ENCODE data around the gene PSME4. TPM values are rescaled to one million over a fixed set of nuclear protein-coding genes. Genes with fewer than 3 reads are reported as not detected.

The PSME4 gene
- polyA plus RNA-seq, 3 donors, result 2.1 to 17.7 (median 3.1) TPM

GRCh38 chr2:53848062-53848461, 122.7 kb downstream of the PSME4 start:
- intact Hi-C loops (cut with micrococcal nuclease), result no loop called here
- TF ChIP-seq, protein P1, sequence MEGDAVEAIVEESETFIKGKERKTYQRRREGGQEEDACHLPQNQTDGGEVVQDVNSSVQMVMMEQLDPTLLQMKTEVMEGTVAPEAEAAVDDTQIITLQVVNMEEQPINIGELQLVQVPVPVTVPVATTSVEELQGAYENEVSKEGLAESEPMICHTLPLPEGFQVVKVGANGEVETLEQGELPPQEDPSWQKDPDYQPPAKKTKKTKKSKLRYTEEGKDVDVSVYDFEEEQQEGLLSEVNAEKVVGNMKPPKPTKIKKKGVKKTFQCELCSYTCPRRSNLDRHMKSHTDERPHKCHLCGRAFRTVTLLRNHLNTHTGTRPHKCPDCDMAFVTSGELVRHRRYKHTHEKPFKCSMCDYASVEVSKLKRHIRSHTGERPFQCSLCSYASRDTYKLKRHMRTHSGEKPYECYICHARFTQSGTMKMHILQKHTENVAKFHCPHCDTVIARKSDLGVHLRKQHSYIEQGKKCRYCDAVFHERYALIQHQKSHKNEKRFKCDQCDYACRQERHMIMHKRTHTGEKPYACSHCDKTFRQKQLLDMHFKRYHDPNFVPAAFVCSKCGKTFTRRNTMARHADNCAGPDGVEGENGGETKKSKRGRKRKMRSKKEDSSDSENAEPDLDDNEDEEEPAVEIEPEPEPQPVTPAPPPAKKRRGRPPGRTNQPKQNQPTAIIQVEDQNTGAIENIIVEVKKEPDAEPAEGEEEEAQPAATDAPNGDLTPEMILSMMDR (IDR thresholded peaks at IDR 0.05), result no peak

DNA sequence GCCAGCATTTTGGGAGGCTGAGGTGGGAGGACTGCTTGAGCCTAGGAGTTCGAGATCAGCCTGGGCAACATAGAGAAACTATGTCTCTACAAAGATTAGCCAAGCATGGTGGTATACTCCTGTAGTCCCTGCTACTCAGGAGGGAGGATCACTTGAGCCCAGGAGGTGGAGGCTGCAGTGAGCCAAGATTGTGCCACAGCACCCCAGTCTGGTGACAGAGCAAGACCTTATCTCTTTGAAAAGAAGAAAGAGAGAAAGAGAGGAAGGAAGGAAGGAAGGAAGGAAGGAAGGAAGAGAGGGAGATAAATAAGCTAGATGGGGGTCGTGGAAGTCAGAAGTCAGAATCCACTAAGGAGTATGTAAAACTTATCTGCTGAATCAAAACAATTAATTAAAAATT, 127.2 kb downstream of the PSME4 start:
- Histone ChIP-seq H3K79me2 (ENCODE audit: insufficient read depth, low read length) (no peaks in the 10 kb centered on the region), H3K27me3 (ENCODE audit: control insufficient read depth in 2 of 2, insufficient read depth in 2 of 2, low read length in 2 of 2) (no peaks in the 10 kb centered on the region), H4K20me1 (ENCODE audit: insufficient read depth, low read length) (no peaks in the 10 kb centered on the region), H3K4me3 (replicated peaks in 1 of 3; ENCODE audit: low read depth in 2 of 3, low read length in 3 of 3) (no peak overlapping the region), H3K9me3 (replicated peaks in 1 of 2; ENCODE audit: control insufficient read depth in 1 of 2, insufficient read depth in 1 of 2, low read length in 2 of 2) (peaks cover 0 to 5% of the 10 kb centered on the region in 2 donors), H3K4me1 (ENCODE audit: control insufficient read depth in 1 of 2, insufficient read depth in 2 of 2, low read length in 2 of 2) (no peaks in the 10 kb centered on the region), H3K9ac (ENCODE audit: insufficient read depth, low read length, poor library complexity, severe bottlenecking) (no peak overlapping the region), H2AFZ (ENCODE audit: insufficient read depth, low read depth, low read length, poor library complexity, severe bottlenecking) (no peak overlapping the region), H3K4me2 (replicated peaks; ENCODE audit: extremely low read depth, low read length, poor library complexity, severe bottlenecking) (no peak overlapping the region), H3K27ac (ENCODE audit: low read depth in 1 of 2, low read length in 2 of 2) (no peak overlapping the region), H3K36me3 (replicated peaks in 1 of 2; ENCODE audit: control insufficient read depth in 1 of 2, insufficient read depth in 2 of 2, low read length in 2 of 2) (no peaks in the 10 kb centered on the region)
- Mint-ChIP-seq H3K4me1 (peaks cover 9% of the 10 kb centered on the region), H3K27ac (no peak overlapping the region), H3K4me3 (no peak overlapping the region), H3K27me3 (ENCODE audit: low read depth in 3 of 3) (peaks cover 0 to 6% (median 0%) of the 10 kb centered on the region in 3 donors), H3K9me3 (peaks cover 1 to 13% (median 3%) of the 10 kb centered on the region in 7 donors), H3K36me3 (no peaks in the 10 kb centered on the region)
- no CpG with 5 or more reads among the region's 2 CpGs for WGBS (ENCODE audit: insufficient coverage)
- intact Hi-C loops (cut with micrococcal nuclease), result no loop called here
- DNase-seq, result no peak
- TF ChIP-seq, protein P1 (IDR thresholded peaks at IDR 0.05), result no peak

More at GRCh38 chr2:53848062-53848461, 122.7 kb downstream of the PSME4 start:
- no peaks in the 10 kb centered on the region for H3K27me3 ChIP-seq (ENCODE audit: control insufficient read depth in 2 of 2, insufficient read depth in 2 of 2, low read length in 2 of 2)
- Mint-ChIP-seq H3K36me3 (peaks cover 1 to 9% of the 10 kb centered on the region in 2 donors), H3K27me3 (ENCODE audit: low read depth in 3 of 3) (peaks cover 0 to 4% (median 3%) of the 10 kb centered on the region in 3 donors), H3K27ac (peak overlapping the region in 1 of 7 donors; percentile 6), H3K4me3 (no peak overlapping the region), H3K4me1 (peaks cover 6% of the 10 kb centered on the region), H3K9me3 (peaks cover 0 to 2% (median 0%) of the 10 kb centered on the region in 7 donors)
- no peak overlapping the region for H3K9ac ChIP-seq (ENCODE audit: insufficient read depth, low read length, poor library complexity, severe bottlenecking)
- no peak overlapping the region for H3K27ac ChIP-seq (ENCODE audit: low read depth in 1 of 2, low read length in 2 of 2)
- no peaks in the 10 kb centered on the region for H3K4me1 ChIP-seq (ENCODE audit: control insufficient read depth in 1 of 2, insufficient read depth in 2 of 2, low read length in 2 of 2)
- H3K36me3 ChIP-seq (replicated peaks in 1 of 2; ENCODE audit: control insufficient read depth in 1 of 2, insufficient read depth in 2 of 2, low read length in 2 of 2), result peaks cover 0 to 3% of the 10 kb centered on the region in 2 donors
- no peaks in the 10 kb centered on the region for H3K79me2 ChIP-seq (ENCODE audit: insufficient read depth, low read length)
- peak in 2 of 3 donors; percentile 3 to 35 for DNase-seq
- WGBS (ENCODE audit: insufficient coverage), result no CpG with 5 or more reads among the region's 2 CpGs
- H4K20me1 ChIP-seq (ENCODE audit: insufficient read depth, low read length), result no peaks in the 10 kb centered on the region
- no peak overlapping the region for H3K4me3 ChIP-seq (replicated peaks in 1 of 3; ENCODE audit: low read depth in 2 of 3, low read length in 3 of 3)
- H3K9me3 ChIP-seq (replicated peaks in 1 of 2; ENCODE audit: control insufficient read depth in 1 of 2, insufficient read depth in 1 of 2, low read length in 2 of 2), result no peaks in the 10 kb centered on the region
- H3K4me2 ChIP-seq (replicated peaks; ENCODE audit: extremely low read depth, low read length, poor library complexity, severe bottlenecking), result no peak overlapping the region
- H2AFZ ChIP-seq (ENCODE audit: insufficient read depth, low read depth, low read length, poor library complexity, severe bottlenecking), result no peak overlapping the region
